Suprapubic skin (tissue), 3 donors: ENCODE measurements around the gene GPD1L.
A peak's percentile ranks its signal among the peaks of the same experiment; 100 is the strongest.

Experiments used
- CTCF ChIP-seq, 2 donors: fragments of 200-600 bp in 1 of 2; fragments of 450-650 bp in 1 of 2; sonication (generic) in 1 of 2; IDR thresholded peaks; one replicate each; pipeline ENCODE4 v1.5.1; 2016 to 2019; ENCODE audit warnings: antibody characterized with exemption in 2 of 2, mild to moderate bottlenecking in 1 of 2, moderate library complexity in 1 of 2
- POLR2A ChIP-seq, 2 donors: fragments of 450-650 bp; IDR thresholded peaks; one replicate each; pipeline ENCODE4 v1.6.1; 2017; ENCODE audit warnings: antibody characterized with exemption in 2 of 2, mild to moderate bottlenecking in 2 of 2, moderate library complexity in 2 of 2

GRCh38 chr3:32176989-32177701, 70.7 kb downstream of the GPD1L start:
- TF ChIP-seq POLR2A (IDR thresholded peaks at IDR 0.05) (no peak), CTCF (IDR thresholded peaks at IDR 0.05) (peak; percentile 24 to 64)
